Measurements from ENCODE around the gene CADM1. TPM values are rescaled to one million over a fixed set of nuclear protein-coding genes. Genes with fewer than 3 reads are reported as not detected.

CADM1 gene
- total and polyA plus RNA-seq, 9 of the 15 experiments (the other 6 are each of a cell fraction or from before 2014, with no cell fraction given): 0.42 TPM; not detected in 8

GRCh38 chr11:115224551-115224950 lies 279.7 kb downstream of the CADM1 start:
- H3K4me1 ChIP-seq (replicated peaks in 1 of 2; ENCODE audit: control insufficient read depth in 2 of 2, insufficient read depth in 2 of 2, low read length in 2 of 2): no peaks in the 10 kb centered on the region
- no peaks in the 10 kb centered on the region for H3K27me3 ChIP-seq (ENCODE audit: control insufficient read depth in 2 of 2, insufficient read depth in 2 of 2, low read length in 2 of 2)
- no peaks in the 10 kb centered on the region for H3K9me3 ChIP-seq (replicated peaks; ENCODE audit: control insufficient read depth, insufficient read depth, low read depth, low read length)
- DNase-seq (ENCODE audit: extremely low read depth in 1 of 4, low spot score in 3 of 4) (no peak), ATAC-seq (no peak), FAIRE-seq (no peak)
- in situ Hi-C loops (cut with MboI) (no loop called here), intact Hi-C loops (cut with micrococcal nuclease) (no loop called here)
- H3K79me2 ChIP-seq (ENCODE audit: control insufficient read depth, insufficient read depth, low read length): no peaks in the 10 kb centered on the region
- no peaks in the 10 kb centered on the region for H3K36me3 ChIP-seq (ENCODE audit: control insufficient read depth, insufficient read depth, low read length)
- 0% methylated on average over 4 of the region's 4 CpGs for WGBS (ENCODE audit: insufficient coverage, low coverage, missing lambda C conversion rate)
- no peak overlapping the region for H3K27ac ChIP-seq (ENCODE audit: extremely low read depth, low read depth, low read length)
- BruUV-seq (replicated peaks): no TSS peak
- H2AFZ ChIP-seq (ENCODE audit: low read depth, low read length): no peak overlapping the region
- H3K9me1 ChIP-seq (ENCODE audit: control insufficient read depth, insufficient read depth, low read length): no peaks in the 10 kb centered on the region
- H4K20me1 ChIP-seq (replicated peaks; ENCODE audit: control insufficient read depth, insufficient read depth, low read length): no peaks in the 10 kb centered on the region
- H3K4me2 ChIP-seq (ENCODE audit: insufficient read depth, low read length): no peak overlapping the region
- TF ChIP-seq, protein P1, sequence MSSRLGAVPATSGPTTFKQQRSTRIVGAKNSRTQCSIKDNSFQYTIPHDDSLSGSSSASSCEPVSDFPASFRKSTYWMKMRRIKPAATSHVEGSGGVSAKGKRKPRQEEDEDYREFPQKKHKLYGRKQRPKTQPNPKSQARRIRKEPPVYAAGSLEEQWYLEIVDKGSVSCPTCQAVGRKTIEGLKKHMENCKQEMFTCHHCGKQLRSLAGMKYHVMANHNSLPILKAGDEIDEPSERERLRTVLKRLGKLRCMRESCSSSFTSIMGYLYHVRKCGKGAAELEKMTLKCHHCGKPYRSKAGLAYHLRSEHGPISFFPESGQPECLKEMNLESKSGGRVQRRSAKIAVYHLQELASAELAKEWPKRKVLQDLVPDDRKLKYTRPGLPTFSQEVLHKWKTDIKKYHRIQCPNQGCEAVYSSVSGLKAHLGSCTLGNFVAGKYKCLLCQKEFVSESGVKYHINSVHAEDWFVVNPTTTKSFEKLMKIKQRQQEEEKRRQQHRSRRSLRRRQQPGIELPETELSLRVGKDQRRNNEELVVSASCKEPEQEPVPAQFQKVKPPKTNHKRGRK (tag; IDR thresholded peaks at IDR 0.05): no peak
- TF ChIP-seq, protein P2, sequence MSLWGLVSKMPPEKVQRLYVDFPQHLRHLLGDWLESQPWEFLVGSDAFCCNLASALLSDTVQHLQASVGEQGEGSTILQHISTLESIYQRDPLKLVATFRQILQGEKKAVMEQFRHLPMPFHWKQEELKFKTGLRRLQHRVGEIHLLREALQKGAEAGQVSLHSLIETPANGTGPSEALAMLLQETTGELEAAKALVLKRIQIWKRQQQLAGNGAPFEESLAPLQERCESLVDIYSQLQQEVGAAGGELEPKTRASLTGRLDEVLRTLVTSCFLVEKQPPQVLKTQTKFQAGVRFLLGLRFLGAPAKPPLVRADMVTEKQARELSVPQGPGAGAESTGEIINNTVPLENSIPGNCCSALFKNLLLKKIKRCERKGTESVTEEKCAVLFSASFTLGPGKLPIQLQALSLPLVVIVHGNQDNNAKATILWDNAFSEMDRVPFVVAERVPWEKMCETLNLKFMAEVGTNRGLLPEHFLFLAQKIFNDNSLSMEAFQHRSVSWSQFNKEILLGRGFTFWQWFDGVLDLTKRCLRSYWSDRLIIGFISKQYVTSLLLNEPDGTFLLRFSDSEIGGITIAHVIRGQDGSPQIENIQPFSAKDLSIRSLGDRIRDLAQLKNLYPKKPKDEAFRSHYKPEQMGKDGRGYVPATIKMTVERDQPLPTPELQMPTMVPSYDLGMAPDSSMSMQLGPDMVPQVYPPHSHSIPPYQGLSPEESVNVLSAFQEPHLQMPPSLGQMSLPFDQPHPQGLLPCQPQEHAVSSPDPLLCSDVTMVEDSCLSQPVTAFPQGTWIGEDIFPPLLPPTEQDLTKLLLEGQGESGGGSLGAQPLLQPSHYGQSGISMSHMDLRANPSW (CRISPR knock-in tag; IDR thresholded peaks at IDR 0.05): no peak
- TF ChIP-seq RAD21 (CRISPR knock-in tag; conservative IDR thresholded peaks at IDR 0.05 in 1 of 2, IDR thresholded peaks at IDR 0.05 in 1 of 2): no peak
- no peak for TF ChIP-seq E2F5 (CRISPR knock-in tag; IDR thresholded peaks at IDR 0.05)
- TF ChIP-seq MEF2D (tag; conservative IDR thresholded peaks at IDR 0.05; ENCODE audit: low read depth): no peak
- TF ChIP-seq, protein P3, sequence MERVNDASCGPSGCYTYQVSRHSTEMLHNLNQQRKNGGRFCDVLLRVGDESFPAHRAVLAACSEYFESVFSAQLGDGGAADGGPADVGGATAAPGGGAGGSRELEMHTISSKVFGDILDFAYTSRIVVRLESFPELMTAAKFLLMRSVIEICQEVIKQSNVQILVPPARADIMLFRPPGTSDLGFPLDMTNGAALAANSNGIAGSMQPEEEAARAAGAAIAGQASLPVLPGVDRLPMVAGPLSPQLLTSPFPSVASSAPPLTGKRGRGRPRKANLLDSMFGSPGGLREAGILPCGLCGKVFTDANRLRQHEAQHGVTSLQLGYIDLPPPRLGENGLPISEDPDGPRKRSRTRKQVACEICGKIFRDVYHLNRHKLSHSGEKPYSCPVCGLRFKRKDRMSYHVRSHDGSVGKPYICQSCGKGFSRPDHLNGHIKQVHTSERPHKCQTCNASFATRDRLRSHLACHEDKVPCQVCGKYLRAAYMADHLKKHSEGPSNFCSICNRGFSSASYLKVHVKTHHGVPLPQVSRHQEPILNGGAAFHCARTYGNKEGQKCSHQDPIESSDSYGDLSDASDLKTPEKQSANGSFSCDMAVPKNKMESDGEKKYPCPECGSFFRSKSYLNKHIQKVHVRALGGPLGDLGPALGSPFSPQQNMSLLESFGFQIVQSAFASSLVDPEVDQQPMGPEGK (CRISPR knock-in tag; IDR thresholded peaks at IDR 0.05; ENCODE audit: borderline replicate concordance): no peak
- no peak for TF ChIP-seq ZNF217 (CRISPR knock-in tag; IDR thresholded peaks at IDR 0.05)
- TF ChIP-seq E2F3 (CRISPR knock-in tag; IDR thresholded peaks at IDR 0.05): no peak
- no peak for TF ChIP-seq MTA1 (IDR thresholded peaks at IDR 0.05; ENCODE audit: borderline replicate concordance)
- TF ChIP-seq BCOR (IDR thresholded peaks at IDR 0.05): no peak
- no peak overlapping the region for H3K4me3 ChIP-seq
- CTCF ChIA-PET (ENCODE audit: low intra/inter-chr PET ratio): no interaction called here
- no peak overlapping the region for H3K9ac ChIP-seq (ENCODE audit: insufficient read depth in 1 of 2, low read depth in 2 of 2, low read length in 2 of 2)
- POLR2A ChIA-PET: no interaction called here

All from K562 (cell line).